Stimulated activated CD4-positive, alpha-beta T cell treated with anti-CD3 and anti-CD28 coated beads, TNF-alpha, amount 100 ng/mL, for 48 hours (primary cell): Measurements from ENCODE around the gene DLG1.
"Not testable (repeated sequence)": the region's sequence is repeated elsewhere in the genome, so short reads cannot be mapped to it uniquely, and the experiment has no call there.

Source experiments
- DNase-seq, 3 donors: peaks; one replicate each; pipeline ENCODE4 v3.0.0-alpha.2; 2020; ENCODE audit warnings: low read depth in 3 of 3

The DLG1 gene

DNA sequence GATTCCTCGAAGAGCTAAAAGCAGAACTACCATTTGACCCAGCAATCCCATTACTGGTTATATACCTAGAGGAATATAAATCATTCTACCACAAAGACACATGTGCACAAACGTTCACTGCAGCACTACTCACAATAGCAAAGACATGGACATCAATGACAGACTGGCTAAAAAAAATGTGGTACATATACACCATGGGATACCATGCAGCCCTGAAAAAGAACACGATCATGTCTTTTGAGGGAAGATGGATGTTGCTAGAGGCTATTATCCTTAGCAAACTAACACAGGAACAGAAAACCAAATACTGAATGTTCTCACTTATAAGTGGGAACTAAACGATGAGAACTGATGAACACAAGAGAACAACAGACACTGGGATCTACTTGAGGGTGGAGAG lies 86.7 kb downstream of the DLG1 start:
- DNase-seq: not testable (repeated sequence)

DNA sequence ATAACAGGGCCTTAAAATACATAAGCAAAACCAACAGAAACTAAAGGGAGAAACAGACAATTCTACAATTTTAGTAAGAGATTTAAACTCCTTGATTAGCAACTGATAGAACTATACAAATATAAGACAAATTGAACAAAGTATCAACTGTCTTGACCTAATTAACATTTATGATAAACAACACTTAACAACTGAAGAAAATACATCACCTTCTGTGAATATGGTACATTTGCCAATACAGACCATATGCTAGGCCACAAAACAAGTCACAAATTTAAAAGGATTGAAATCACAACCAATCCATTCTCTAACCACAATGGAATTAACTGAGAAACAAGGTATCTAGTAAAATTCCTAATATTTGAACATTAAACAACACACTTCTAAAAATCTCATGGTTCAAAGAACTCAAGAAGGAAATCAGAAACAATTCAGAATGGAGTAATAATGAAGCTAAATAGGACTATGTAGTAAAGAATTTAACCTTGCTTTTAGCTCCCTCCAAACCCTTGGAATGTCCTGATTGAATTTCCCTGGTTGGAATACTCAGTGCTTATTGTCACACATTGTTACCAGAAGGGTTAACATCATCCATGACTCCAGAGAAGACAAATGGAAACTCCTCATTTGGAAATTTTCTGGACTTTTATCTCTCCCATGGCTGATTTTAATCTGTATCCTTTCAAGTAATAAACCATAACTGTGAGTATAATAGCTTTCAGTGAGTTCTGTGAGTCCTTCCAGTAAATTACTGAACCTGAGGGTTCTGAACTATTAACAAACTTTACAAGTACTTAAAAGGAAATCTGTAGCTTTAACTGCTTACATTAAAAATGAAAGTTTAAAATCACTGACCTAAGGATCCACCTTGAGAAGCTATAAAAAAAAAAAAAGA lies 88.8 kb downstream of the DLG1 start:
- no peak for DNase-seq

- no peak for DNase-seq
Measured at GRCh38 chr3:197206913-197207312, 91.5 kb downstream of the DLG1 start.

DNA sequence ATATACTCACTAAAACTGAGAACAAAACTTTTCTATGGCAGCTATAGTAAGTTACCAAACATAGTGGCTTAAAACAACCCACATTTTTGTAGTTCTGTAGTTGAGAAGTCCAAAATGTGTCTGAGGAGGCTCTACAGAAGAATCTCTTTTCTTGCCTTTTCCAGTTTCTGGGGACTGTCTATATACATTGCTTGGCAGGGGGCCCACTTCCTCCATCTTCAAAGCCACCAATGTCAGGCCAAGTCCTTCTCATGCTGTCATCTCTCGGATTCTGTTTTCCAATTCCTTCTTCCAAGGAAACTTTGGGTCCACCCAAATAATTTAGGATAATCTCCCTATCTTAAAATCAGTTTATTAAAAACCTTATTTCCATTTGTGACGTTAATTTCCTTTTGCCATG lies 92.7 kb downstream of the DLG1 start:
- DNase-seq: no peak

- no peak for DNase-seq
Measured at GRCh38 chr3:197205265-197205664, 93.1 kb downstream of the DLG1 start.

GRCh38 chr3:197204736-197205135 lies 93.7 kb downstream of the DLG1 start:
- DNase-seq: no peak

GRCh38 chr3:197203714-197204146 lies 94.7 kb downstream of the DLG1 start:
- no peak for DNase-seq

GRCh38 chr3:197202694-197203093 lies 95.7 kb downstream of the DLG1 start:
- DNase-seq: no peak

DNA sequence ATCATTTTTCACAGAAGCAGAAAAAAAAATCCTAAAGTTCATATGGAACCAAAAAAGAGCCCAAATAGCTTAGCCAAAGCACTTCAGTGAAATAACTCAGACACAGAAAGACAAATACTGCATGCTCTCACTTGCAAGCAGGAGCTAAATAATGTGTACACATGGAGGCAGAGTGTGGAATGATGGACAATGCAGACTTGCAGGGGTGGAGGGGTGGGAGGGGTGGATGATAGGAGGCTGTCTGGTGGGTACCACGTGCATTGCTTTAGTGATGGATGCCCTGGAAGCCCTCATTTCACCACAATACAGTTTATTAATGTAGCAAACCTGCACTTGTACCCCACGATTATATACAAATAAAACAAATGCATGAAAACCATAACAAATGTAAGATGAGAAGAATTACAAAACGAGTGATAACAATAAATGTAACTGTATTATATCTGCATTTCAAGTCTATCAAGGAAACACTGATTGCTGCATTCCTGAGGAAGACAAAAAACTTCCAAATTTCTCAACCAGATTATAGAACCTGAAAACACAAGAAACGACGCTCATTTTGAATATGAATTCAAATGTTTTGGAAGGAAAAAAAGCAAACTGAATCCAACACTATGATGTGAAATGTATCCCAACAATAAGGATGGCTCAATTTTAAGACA lies 96.5 kb downstream of the DLG1 start:
- no peak for DNase-seq

DNA sequence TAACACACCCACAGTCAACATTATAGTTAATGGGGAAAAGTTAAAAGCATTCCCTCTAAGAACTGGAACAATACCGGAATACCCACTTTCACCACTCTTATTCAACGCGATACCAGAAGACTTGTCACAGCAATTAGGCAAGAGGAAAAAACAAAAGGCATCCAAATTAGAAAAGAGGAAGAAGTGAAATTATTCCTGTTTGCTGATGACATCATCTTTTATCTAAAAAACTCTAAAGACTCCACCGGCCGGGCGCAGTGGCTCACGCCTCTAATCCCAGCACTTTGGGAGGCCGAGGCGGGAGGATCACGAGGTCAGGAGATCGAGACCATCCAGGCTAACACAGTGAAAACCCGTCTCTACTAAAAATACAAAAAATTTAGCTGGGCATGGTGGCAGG lies 97.6 kb downstream of the DLG1 start:
- DNase-seq: not testable (repeated sequence)

DNA sequence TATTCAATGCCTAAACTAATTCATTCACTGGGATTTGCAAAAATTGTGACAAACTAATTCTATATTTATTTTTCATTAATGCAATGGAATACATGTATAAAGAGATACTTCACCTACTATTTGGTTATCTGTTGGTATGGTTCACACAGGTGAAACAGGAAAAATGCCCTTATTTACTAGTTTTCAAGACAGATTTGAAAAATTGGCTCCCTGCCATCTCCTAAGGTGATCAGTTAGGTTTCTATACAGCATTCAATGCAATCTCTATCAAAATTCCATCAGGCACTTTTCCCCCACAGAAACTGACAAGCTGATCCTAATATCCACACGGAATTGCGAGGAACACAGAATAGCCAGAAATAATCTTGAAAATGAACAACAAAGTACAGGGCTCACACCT lies 101.1 kb downstream of the DLG1 start:
- no peak for DNase-seq

- DNase-seq: no peak
Measured at GRCh38 chr3:197196192-197196591, 102.2 kb downstream of the DLG1 start.

DNA sequence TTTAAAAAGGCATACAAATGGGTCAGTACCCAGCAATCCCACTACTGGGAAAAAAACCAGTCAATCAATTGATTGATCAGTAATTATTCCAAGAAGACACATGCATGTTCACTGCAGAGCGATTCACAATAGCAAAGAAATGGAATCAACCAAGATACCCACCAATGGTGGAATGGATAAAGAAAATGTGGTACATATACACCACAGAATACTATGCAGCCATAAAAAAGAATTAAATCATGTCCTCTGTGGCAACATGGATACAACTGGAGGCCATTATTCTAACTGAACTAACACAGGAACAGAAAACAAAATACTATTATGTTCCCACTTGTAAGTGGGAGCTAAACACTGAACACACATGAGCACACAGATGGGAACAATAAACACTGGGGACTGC lies 103.1 kb downstream of the DLG1 start:
- DNase-seq: no peak

DNA sequence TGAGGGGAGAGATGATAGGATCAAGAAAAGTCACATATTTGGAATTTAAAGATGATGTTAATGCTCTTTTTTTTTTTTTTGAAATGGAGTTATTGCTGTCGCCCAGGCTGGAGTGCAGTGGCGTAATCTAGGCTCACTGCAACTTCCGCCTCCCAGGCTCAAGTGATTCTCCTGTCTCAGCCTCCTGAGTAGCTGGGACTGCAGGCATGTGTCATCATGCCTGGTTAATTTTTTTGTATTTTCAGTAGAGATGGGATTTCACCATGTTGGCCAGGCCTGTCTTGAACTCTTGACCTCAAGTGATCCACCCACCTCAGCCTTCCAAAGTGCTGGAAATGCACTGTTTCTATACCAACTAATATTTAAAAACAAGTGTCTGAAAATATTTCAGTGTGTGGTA lies 104.7 kb downstream of the DLG1 start:
- DNase-seq: not testable (repeated sequence)

DNA sequence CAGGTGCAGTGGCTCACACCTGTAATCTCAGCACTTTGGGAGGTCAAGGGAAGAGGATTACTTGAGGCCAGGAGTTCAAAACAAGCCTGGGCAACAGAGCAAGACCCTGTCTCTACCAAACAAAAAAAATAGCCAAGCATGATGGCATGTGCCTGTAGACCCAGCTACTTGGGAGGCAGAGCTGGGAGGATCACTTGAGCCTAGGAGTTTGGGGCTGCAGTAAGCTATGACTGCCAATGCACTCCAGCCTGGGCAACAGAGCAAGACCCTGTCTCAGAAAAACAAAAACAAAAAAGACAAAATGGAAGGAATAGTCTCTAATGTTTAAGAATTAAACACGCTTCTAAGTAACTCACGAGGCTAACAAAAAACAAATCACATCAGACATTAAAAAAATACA lies 106.5 kb downstream of the DLG1 start:
- DNase-seq: no peak

GRCh38 chr3:197189623-197190022 lies 108.8 kb downstream of the DLG1 start:
- DNase-seq: no peak

- no peak for DNase-seq
Measured at GRCh38 chr3:197188963-197189362, 109.4 kb downstream of the DLG1 start.

GRCh38 chr3:197186887-197187588 lies 111.4 kb downstream of the DLG1 start:
- DNase-seq: no peak

- no peak for DNase-seq
Measured at GRCh38 chr3:197183582-197183981, 114.8 kb downstream of the DLG1 start.

DNA sequence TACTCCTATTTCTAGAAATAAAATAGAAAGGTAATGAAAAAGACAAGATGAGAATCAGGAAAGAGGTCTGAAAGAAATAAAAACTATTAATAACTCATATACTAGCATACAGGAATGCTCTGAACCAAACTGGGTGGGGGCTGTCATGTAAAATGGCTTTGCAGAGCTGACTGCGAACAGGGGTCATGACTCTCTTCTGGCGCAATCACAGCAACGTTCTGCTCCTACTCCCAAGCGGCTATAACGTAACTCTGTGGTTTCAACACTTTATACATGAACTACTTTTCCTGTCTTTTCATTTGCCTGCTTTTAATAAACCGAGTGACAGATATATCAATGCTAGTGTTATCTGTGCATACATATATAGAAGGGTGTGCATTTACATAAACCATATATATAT lies 116.7 kb downstream of the DLG1 start:
- DNase-seq: no peak

- DNase-seq: no peak
Measured at GRCh38 chr3:197178998-197179397, 119.4 kb downstream of the DLG1 start.

GRCh38 chr3:197175503-197175902 lies 122.9 kb downstream of the DLG1 start:
- no peak for DNase-seq

DNA sequence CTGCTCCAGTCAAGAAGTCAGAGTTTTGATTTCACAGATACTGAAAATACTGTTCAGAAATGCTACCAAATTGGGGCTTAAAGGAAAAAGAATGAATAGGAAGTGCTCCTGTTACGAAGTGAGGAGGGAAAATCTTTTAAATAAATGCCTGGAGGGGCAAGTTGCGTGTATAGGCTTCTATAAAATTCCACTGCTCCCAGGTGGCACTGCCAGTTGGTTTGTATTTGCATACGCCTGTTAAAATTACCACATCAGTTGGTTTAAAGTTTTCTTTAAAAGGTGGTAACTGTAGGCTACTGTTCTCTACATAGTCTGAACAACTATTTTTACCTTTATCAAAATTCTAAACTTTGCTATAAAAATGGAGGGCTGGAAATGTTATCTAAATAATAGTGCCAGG lies 123.5 kb downstream of the DLG1 start:
- DNase-seq: no peak
